Frontal cortex (tissue), 4 donors: ENCODE measurements around the gene GPRC5C. TPM values are rescaled to one million over a fixed set of nuclear protein-coding genes. Genes with fewer than 3 reads are reported as not detected.
"Not testable (repeated sequence)": the region's sequence is repeated elsewhere in the genome, so short reads cannot be mapped to it uniquely, and the experiment has no call there.

Experiments
- DNase-seq, 2 donors: peaks; one replicate each; pipeline ENCODE4 v3.0.0; 2012; ENCODE audit warnings: low spot score in 2 of 2
- FAIRE-seq: peaks from 2 replicates; lab custom pipeline; 2012; peaks lifted over from hg19 to GRCh38; lab: Jason Lieb, UNC
- total RNA-seq: library from RNA; depleted of rRNA; stranded (reverse); fragments of >200 nt; gene quantifications from one replicate; pipeline ENCODE4 v1.2.3, GENCODE V29; 2014
- donor health status: control.
- donor health status: control.
- donor health status: control.

The GPRC5C gene
- total RNA-seq, 1 donor from 2014 or later = 5.3 TPM

- no peak for FAIRE-seq
- DNase-seq = no peak
These were observed 27.7 kb upstream of the GPRC5C start for GRCh38 chr17:74404218-74404617.

- FAIRE-seq (no peak), DNase-seq (no peak)
These were observed 27.1 kb upstream of the GPRC5C start for GRCh38 chr17:74404789-74405188.

- not testable (repeated sequence) for FAIRE-seq
These were observed 26.6 kb upstream of the GPRC5C start for GRCh38 chr17:74405311-74405710.

GRCh38 chr17:74407384-74407783, 24.5 kb upstream of the GPRC5C start:
- no peak for FAIRE-seq

More at GRCh38 chr17:74405311-74405710, 26.6 kb upstream of the GPRC5C start:
- DNase-seq = not testable (repeated sequence)

GRCh38 chr17:74408262-74408661, 23.6 kb upstream of the GPRC5C start:
- DNase-seq (no peak), FAIRE-seq (no peak)

More at GRCh38 chr17:74407384-74407783, 24.5 kb upstream of the GPRC5C start:
- no peak for DNase-seq

GRCh38 chr17:74408815-74409214, 23.1 kb upstream of the GPRC5C start:
- FAIRE-seq = no peak
- DNase-seq = no peak

- FAIRE-seq = no peak
- DNase-seq = no peak
These were observed 21.9 kb upstream of the GPRC5C start for GRCh38 chr17:74410001-74410443.

- DNase-seq (no peak), FAIRE-seq (no peak)
These were observed 19.3 kb upstream of the GPRC5C start for GRCh38 chr17:74412581-74412980.

GRCh38 chr17:74413491-74413890, 18.4 kb upstream of the GPRC5C start:
- DNase-seq (no peak), FAIRE-seq (no peak)

GRCh38 chr17:74414510-74414909, 17.4 kb upstream of the GPRC5C start:
- FAIRE-seq = no peak
- no peak for DNase-seq

GRCh38 chr17:74415608-74416396, 16.1 kb upstream of the GPRC5C start:
- FAIRE-seq (no peak), DNase-seq (no peak)

- no peak for DNase-seq
- FAIRE-seq = no peak
These were observed 14.5 kb upstream of the GPRC5C start for GRCh38 chr17:74417178-74418045.

GRCh38 chr17:74419928-74420411, 11.9 kb upstream of the GPRC5C start:
- no peak for FAIRE-seq

GRCh38 chr17:74424117-74424516, 7.8 kb upstream of the GPRC5C start:
- DNase-seq (no peak), FAIRE-seq (no peak)

More at GRCh38 chr17:74419928-74420411, 11.9 kb upstream of the GPRC5C start:
- no peak for DNase-seq

- DNase-seq (no peak), FAIRE-seq (no peak)
These were observed 7.2 kb upstream of the GPRC5C start for GRCh38 chr17:74424657-74425056.

GRCh38 chr17:74426551-74427047, 5.3 kb upstream of the GPRC5C start:
- no peak for DNase-seq
- no peak for FAIRE-seq

GRCh38 chr17:74427048-74427762, 4.7 kb upstream of the GPRC5C start:
- DNase-seq (no peak), FAIRE-seq (no peak)

- DNase-seq (no peak), FAIRE-seq (no peak)
These were observed 4.1 kb upstream of the GPRC5C start for GRCh38 chr17:74427763-74428153.

GRCh38 chr17:74429604-74430384, 2.1 kb upstream of the GPRC5C start:
- DNase-seq (peak in 1 of 2 donors; percentile 39), FAIRE-seq (no peak)
